K562 (cell line): ENCODE data around the gene CD9. TPM values are rescaled to one million over a fixed set of nuclear protein-coding genes. Genes with fewer than 3 reads are reported as not detected.

Experiments used
- ARHGAP35 ChIP-seq: fragments of 450-650 bp; IDR thresholded peaks from 2 replicates; pipeline ENCODE4 v1.6.1; 2018; ENCODE audit not compliant: partially characterized antibody
- BCLAF1 ChIP-seq, 2 experiments: fragments of 450-650 bp in 1 of 2; IDR thresholded peaks; 2 replicates each; pipeline ENCODE4 v1.6.1; 2011 to 2017; ENCODE audit warnings: low read depth in 2 of 2, antibody characterized with exemption in 1 of 2, borderline replicate concordance in 1 of 2, low read length in 1 of 2, mild to moderate bottlenecking in 1 of 2, mixed read lengths in 1 of 2; ENCODE audit not compliant: control insufficient read depth in 1 of 2
- CEBPZ ChIP-seq: fragments of 150-350 bp; IDR thresholded peaks from 2 replicates; pipeline ENCODE4 v1.6.1; 2014; ENCODE audit warnings: low read depth, mild to moderate bottlenecking, low read length, borderline replicate concordance
- COPS2 ChIP-seq: fragments of 450-650 bp; conservative IDR thresholded peaks from 2 replicates; pipeline ENCODE4 v1.6.1; 2016; ENCODE audit warnings: mild to moderate bottlenecking, moderate library complexity
- HDGF ChIP-seq: fragments of 450-650 bp; IDR thresholded peaks from 2 replicates; pipeline ENCODE4 v1.6.1; 2016
- JUN ChIP-seq, 2 experiments: sonication (generic) in 1 of 2; formaldehyde crosslinking in 1 of 2; IDR thresholded peaks; 2 replicates each; pipeline versions ENCODE4 v1.6.1 to v1.8.0; 2012 to 2022; ENCODE audit warnings: borderline replicate concordance in 2 of 2, mild to moderate bottlenecking in 2 of 2, improper control_type of control experiment in 1 of 2, low read depth in 1 of 2, low read length in 1 of 2, missing genetic modification reagents in 1 of 2
- PHF20 ChIP-seq: fragments of 450-650 bp; IDR thresholded peaks from 2 replicates; pipeline ENCODE4 v1.6.1; 2018; ENCODE audit not compliant: partially characterized antibody
- SAP30 ChIP-seq: fragments of 200-600 bp; sonication (generic); IDR thresholded peaks from 2 replicates; pipeline ENCODE4 v1.6.1; 2012; ENCODE audit warnings: borderline replicate concordance, low read depth, mild to moderate bottlenecking, moderate library complexity, low read length, control low read depth, inconsistent platforms; ENCODE audit not compliant: insufficient read depth, poor library complexity, severe bottlenecking
- TEAD4 ChIP-seq, 2 experiments: sonication (generic) in 1 of 2; formaldehyde crosslinking in 1 of 2; IDR thresholded peaks; 2 replicates each; pipeline versions ENCODE4 v1.6.1 to v1.8.0; 2012 to 2022; ENCODE audit warnings: borderline replicate concordance in 1 of 2, inconsistent platforms in 1 of 2, low read length in 1 of 2, mild to moderate bottlenecking in 1 of 2, missing genetic modification reagents in 1 of 2
- THRB ChIP-seq: fragments of 450-650 bp; formaldehyde crosslinking; conservative IDR thresholded peaks from 2 replicates; pipeline ENCODE4 v1.4.0; 2022; ENCODE audit warnings: mild to moderate bottlenecking, missing genetic modification characterization
- polyA plus RNA-seq, 8 experiments: library from polyadenylated mRNA; depleted of rRNA in 4 of 8; stranded (reverse) in 5 of 8; unstranded in 3 of 8; fragments of >200 nt; fragmentation: Nextera tagmentation in 2 of 8; fragmentation: Illumina TruSeq in 1 of 8; extraction: Ambion mirVana in 2 of 8; extraction: Trizol in 1 of 8; gene quantifications; 2 replicates each; pipeline versions ENCODE4 v1.2.1 to v1.2.3, GENCODE V29; 2011 to 2014; ENCODE audit warnings: inconsistent platforms in 1 of 8, missing spikeins in 1 of 8
- total RNA-seq, 7 experiments: library from RNA; depleted of rRNA in 6 of 7; stranded (reverse); fragments of >200 nt in 6 of 7; fragmentation: Illumina TruSeq in 2 of 7; extraction: Trizol in 2 of 7; gene quantifications; 2 replicates each; pipeline versions ENCODE4 v1.2.1 to v1.2.3, GENCODE V29; 2011 to 2021; ENCODE audit warnings: low replicate concordance in 1 of 7
- TF ChIP-seq, protein P1 (sequence below): fragments of 450-650 bp; conservative IDR thresholded peaks from 2 replicates; pipeline ENCODE4 v1.6.1; 2016; ENCODE audit warnings: missing genetic modification characterization, low read depth, mild to moderate bottlenecking, missing compliant biosample characterization, moderate library complexity
- TF ChIP-seq, protein P2 (sequence below), 3 experiments: fragments of 200-800 bp in 1 of 3; fragments of 250-450 bp in 1 of 3; fragments of 450-650 bp in 1 of 3; sonication (Bioruptor Pico) in 1 of 3; sonication (Bioruptor generic) in 1 of 3; formaldehyde crosslinking in 1 of 3; IDR thresholded peaks; 2 replicates each; pipeline versions ENCODE4 v1.6.1 to v1.8.0; 2016 to 2022; ENCODE audit warnings: mild to moderate bottlenecking in 2 of 3, missing genetic modification characterization in 2 of 3, missing compliant biosample characterization in 1 of 3, moderate library complexity in 1 of 3

CD9 gene
- total and polyA plus RNA-seq, 9 of the 15 experiments (the other 6 are each of a cell fraction or from before 2014, with no cell fraction given) = 0.43 to 5.6 (median 0.62) TPM

GRCh38 chr12:6181166-6181565 is 19.0 kb upstream of the CD9 start (continued):
- TF ChIP-seq, protein P1, sequence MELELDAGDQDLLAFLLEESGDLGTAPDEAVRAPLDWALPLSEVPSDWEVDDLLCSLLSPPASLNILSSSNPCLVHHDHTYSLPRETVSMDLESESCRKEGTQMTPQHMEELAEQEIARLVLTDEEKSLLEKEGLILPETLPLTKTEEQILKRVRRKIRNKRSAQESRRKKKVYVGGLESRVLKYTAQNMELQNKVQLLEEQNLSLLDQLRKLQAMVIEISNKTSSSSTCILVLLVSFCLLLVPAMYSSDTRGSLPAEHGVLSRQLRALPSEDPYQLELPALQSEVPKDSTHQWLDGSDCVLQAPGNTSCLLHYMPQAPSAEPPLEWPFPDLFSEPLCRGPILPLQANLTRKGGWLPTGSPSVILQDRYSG (tag) = no peak
- TF ChIP-seq SAP30 (no peak), THRB (CRISPR knock-in tag) (0 out of 2 replicates have a peak, but pooled peaks have one; percentile 39), PHF20 (peak; percentile 23), ARHGAP35 (peak; percentile 14), CEBPZ (no peak), COPS2 (no peak), TEAD4 (IDR thresholded peaks at IDR 0.05; ENCODE audit: low read length) (no peak), TEAD4 (CRISPR knock-in tag; IDR thresholded peaks at IDR 0.05; ENCODE audit: borderline replicate concordance) (no peak), JUN (IDR thresholded peaks at IDR 0.05; ENCODE audit: borderline replicate concordance, low read depth, low read length) (no peak), JUN (CRISPR knock-in tag; IDR thresholded peaks at IDR 0.05; ENCODE audit: borderline replicate concordance) (no peak), HDGF (peak; percentile 38; the same call in 1 of the 2 replicates), BCLAF1 (IDR thresholded peaks at IDR 0.05; ENCODE audit: borderline replicate concordance in 1 of 2, control insufficient read depth in 1 of 2, low read depth in 2 of 2, low read length in 1 of 2) (0 out of 4 replicates have a peak, but pooled peaks of 1 of the 2 experiments have one; percentile 18)
- TF ChIP-seq, protein P2, sequence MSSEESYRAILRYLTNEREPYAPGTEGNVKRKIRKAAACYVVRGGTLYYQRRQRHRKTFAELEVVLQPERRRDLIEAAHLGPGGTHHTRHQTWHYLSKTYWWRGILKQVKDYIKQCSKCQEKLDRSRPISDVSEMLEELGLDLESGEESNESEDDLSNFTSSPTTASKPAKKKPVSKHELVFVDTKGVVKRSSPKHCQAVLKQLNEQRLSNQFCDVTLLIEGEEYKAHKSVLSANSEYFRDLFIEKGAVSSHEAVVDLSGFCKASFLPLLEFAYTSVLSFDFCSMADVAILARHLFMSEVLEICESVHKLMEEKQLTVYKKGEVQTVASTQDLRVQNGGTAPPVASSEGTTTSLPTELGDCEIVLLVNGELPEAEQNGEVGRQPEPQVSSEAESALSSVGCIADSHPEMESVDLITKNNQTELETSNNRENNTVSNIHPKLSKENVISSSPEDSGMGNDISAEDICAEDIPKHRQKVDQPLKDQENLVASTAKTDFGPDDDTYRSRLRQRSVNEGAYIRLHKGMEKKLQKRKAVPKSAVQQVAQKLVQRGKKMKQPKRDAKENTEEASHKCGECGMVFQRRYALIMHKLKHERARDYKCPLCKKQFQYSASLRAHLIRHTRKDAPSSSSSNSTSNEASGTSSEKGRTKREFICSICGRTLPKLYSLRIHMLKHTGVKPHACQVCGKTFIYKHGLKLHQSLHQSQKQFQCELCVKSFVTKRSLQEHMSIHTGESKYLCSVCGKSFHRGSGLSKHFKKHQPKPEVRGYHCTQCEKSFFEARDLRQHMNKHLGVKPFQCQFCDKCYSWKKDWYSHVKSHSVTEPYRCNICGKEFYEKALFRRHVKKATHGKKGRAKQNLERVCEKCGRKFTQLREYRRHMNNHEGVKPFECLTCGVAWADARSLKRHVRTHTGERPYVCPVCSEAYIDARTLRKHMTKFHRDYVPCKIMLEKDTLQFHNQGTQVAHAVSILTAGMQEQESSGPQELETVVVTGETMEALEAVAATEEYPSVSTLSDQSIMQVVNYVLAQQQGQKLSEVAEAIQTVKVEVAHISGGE (CRISPR knock-in tag; IDR thresholded peaks at IDR 0.05) = no peak
